Endothelial cell of umbilical vein (primary cell): ENCODE data around the gene SLC18A3.

Experiments
- CTCF ChIP-seq, 2 donors: IDR thresholded peaks; 1 replicate in 1 of 2; 2 replicates in 1 of 2; pipeline ENCODE4 v1.5.1; 2011; ENCODE audit warnings: low read length in 2 of 2, mild to moderate bottlenecking in 2 of 2, moderate library complexity in 2 of 2, control low read depth in 1 of 2, inconsistent platforms in 1 of 2, low read depth in 1 of 2; ENCODE audit not compliant: insufficient read depth in 1 of 2; ENCODE audit errors: extremely low read depth in 1 of 2
- EZH2 ChIP-seq: IDR thresholded peaks from 2 replicates; pipeline ENCODE4 v1.6.1; 2012; ENCODE audit warnings: borderline replicate concordance, low read depth, mild to moderate bottlenecking, moderate library complexity, low read length, inconsistent platforms; ENCODE audit not compliant: severe bottlenecking
- FOS ChIP-seq: IDR thresholded peaks from 2 replicates; pipeline ENCODE4 v1.6.1; 2011; ENCODE audit warnings: mild to moderate bottlenecking, low read length, moderate library complexity, borderline replicate concordance; ENCODE audit not compliant: insufficient read depth
- MYC ChIP-seq: IDR thresholded peaks from one replicate; pipeline ENCODE4 v1.6.1; 2011; ENCODE audit warnings: mild to moderate bottlenecking, low read depth, low read length
- POLR2A ChIP-seq: IDR thresholded peaks from 2 replicates; pipeline ENCODE4 v1.6.1; 2012; ENCODE audit warnings: low read depth, mild to moderate bottlenecking, control low read depth, low read length
- POLR2AphosphoS5 ChIP-seq: IDR thresholded peaks from 2 replicates; pipeline ENCODE4 v1.6.1; 2012; ENCODE audit warnings: low read depth, mild to moderate bottlenecking, control low read depth, low read length, moderate library complexity; ENCODE audit not compliant: insufficient read depth

- TF ChIP-seq MYC = no peak
- no peak for TF ChIP-seq CTCF (IDR thresholded peaks at IDR 0.05; ENCODE audit: extremely low read depth in 1 of 2, insufficient read depth in 1 of 2, low read depth in 1 of 2, low read length in 2 of 2)
- TF ChIP-seq POLR2A = no peak
- no peak for TF ChIP-seq POLR2AphosphoS5
- no peak for TF ChIP-seq EZH2
- no peak for TF ChIP-seq FOS
Measured at GRCh38 chr10:49625411-49625810, 15.3 kb downstream of the SLC18A3 start.
